Measurements from ENCODE around the gene SCYGR1.

Gene SCYGR1

DNA sequence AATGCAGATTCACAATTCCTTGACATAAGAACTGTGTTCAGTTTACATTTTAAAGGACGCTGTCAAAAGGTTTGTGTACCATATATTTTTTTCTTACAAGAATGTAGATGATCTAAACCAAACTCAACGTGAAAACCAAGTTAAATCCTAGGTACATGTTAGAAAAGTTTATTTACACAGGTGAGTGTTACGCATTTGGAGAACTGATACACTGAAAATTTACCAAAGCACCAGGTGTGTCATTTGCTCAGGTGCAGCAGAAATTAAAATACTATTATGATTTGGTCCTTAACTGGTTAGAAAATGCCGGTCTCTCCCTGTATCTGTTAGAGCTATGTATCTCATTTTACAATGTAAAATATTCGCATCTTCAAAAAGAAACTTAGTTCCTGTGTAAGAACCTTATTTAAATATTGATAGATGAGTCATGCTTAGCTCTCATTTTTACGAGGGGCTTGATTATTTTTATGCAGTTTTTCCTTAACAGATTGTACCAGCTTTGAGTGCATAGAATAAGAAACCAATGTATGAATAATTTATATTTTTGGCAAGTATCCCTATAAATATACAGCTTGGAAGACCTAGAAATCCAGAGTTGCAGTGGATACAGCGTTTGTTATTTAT is 37.6 kb downstream of the SCYGR1 start:
- H3K79me1 ChIP-seq (ENCODE audit: low read length): no peaks in the 10 kb centered on the region
- no CpG with 5 or more reads among the region's 7 CpGs for WGBS (ENCODE audit: extremely low coverage, insufficient coverage, insufficient read length)
- H3K23ac ChIP-seq (ENCODE audit: low read length): no peak overlapping the region
- no peak overlapping the region for H2BK120ac ChIP-seq (ENCODE audit: insufficient read depth, low read length, poor library complexity)
- no peak overlapping the region for H4K91ac ChIP-seq (ENCODE audit: low read depth, low read length)
- no peak overlapping the region for H3K27ac ChIP-seq (ENCODE audit: low read depth, low read length)
- no peak for DNase-seq
- H2BK5ac ChIP-seq (ENCODE audit: low read depth, low read length, poor library complexity): no peak overlapping the region
- peaks cover 4% of the 10 kb centered on the region in 2 experiments for H3K36me3 ChIP-seq (ENCODE audit: control insufficient read depth in 1 of 2, insufficient read depth in 2 of 2, low read length in 2 of 2)
- no peak overlapping the region for H2AK5ac ChIP-seq (ENCODE audit: low read length)
- no peak overlapping the region for H4K8ac ChIP-seq (ENCODE audit: low read depth, low read length)
- H3K9me3 ChIP-seq (ENCODE audit: insufficient read depth, low read depth, low read length): no peaks in the 10 kb centered on the region
- no peaks in the 10 kb centered on the region for H3K27me3 ChIP-seq (ENCODE audit: insufficient read depth, low read length)
- no peak overlapping the region for H3K4me2 ChIP-seq (ENCODE audit: low read length)
- H3K4me3 ChIP-seq (ENCODE audit: low read depth, low read length): no peak overlapping the region
- no peak overlapping the region for H4K12ac ChIP-seq (ENCODE audit: low read depth, low read length)
- no peak overlapping the region for H3K18ac ChIP-seq (ENCODE audit: low read length)
- no peak overlapping the region for H3K9ac ChIP-seq (ENCODE audit: low read length)
- H3K4ac ChIP-seq (ENCODE audit: low read depth, low read length): no peak overlapping the region
- H3K4me1 ChIP-seq (ENCODE audit: control insufficient read depth in 1 of 2, insufficient read depth in 2 of 2, low read length in 2 of 2): no peaks in the 10 kb centered on the region
- H3K14ac ChIP-seq (ENCODE audit: low read length): no peak overlapping the region
- H3K79me2 ChIP-seq (ENCODE audit: control insufficient read depth, insufficient read depth, low read length, poor library complexity): no peaks in the 10 kb centered on the region
- no peak overlapping the region for H2AFZ ChIP-seq (ENCODE audit: insufficient read depth, low read length, poor library complexity)
- no peak overlapping the region for H2BK12ac ChIP-seq (ENCODE audit: low read length)

GRCh38 chr2:227348324-227348723 is 39.4 kb downstream of the SCYGR1 start:
- H3K27ac ChIP-seq (ENCODE audit: low read depth, low read length): no peak overlapping the region
- no peak overlapping the region for H4K12ac ChIP-seq (ENCODE audit: low read depth, low read length)
- peaks cover 4% of the 10 kb centered on the region in 2 experiments for H3K36me3 ChIP-seq (ENCODE audit: control insufficient read depth in 1 of 2, insufficient read depth in 2 of 2, low read length in 2 of 2)
- H4K8ac ChIP-seq (ENCODE audit: low read depth, low read length): no peak overlapping the region
- no peaks in the 10 kb centered on the region for H3K79me2 ChIP-seq (ENCODE audit: control insufficient read depth, insufficient read depth, low read length, poor library complexity)
- H3K9me3 ChIP-seq (ENCODE audit: insufficient read depth, low read depth, low read length): no peaks in the 10 kb centered on the region
- no peak overlapping the region for H4K91ac ChIP-seq (ENCODE audit: low read depth, low read length)
- no peak overlapping the region for H2BK12ac ChIP-seq (ENCODE audit: low read length)
- H3K4me3 ChIP-seq (ENCODE audit: low read depth, low read length): no peak overlapping the region
- H3K79me1 ChIP-seq (ENCODE audit: low read length): no peaks in the 10 kb centered on the region
- no peak overlapping the region for H3K23ac ChIP-seq (ENCODE audit: low read length)
- H3K18ac ChIP-seq (ENCODE audit: low read length): no peak overlapping the region
- H3K4me1 ChIP-seq (ENCODE audit: control insufficient read depth in 1 of 2, insufficient read depth in 2 of 2, low read length in 2 of 2): no peaks in the 10 kb centered on the region
- no peak overlapping the region for H2BK120ac ChIP-seq (ENCODE audit: insufficient read depth, low read length, poor library complexity)
- no CpG with 5 or more reads among the region's 2 CpGs for WGBS (ENCODE audit: extremely low coverage, insufficient coverage, insufficient read length)
- no peak for DNase-seq
- H3K27me3 ChIP-seq (ENCODE audit: insufficient read depth, low read length): no peaks in the 10 kb centered on the region
- H3K14ac ChIP-seq (ENCODE audit: low read length): no peak overlapping the region
- H2AFZ ChIP-seq (ENCODE audit: insufficient read depth, low read length, poor library complexity): no peak overlapping the region
- no peak overlapping the region for H2AK5ac ChIP-seq (ENCODE audit: low read length)
- H3K4me2 ChIP-seq (ENCODE audit: low read length): no peak overlapping the region
- no peak overlapping the region for H3K4ac ChIP-seq (ENCODE audit: low read depth, low read length)
- H3K9ac ChIP-seq (ENCODE audit: low read length): no peak overlapping the region
- H2BK5ac ChIP-seq (ENCODE audit: low read depth, low read length, poor library complexity): no peak overlapping the region

DNA sequence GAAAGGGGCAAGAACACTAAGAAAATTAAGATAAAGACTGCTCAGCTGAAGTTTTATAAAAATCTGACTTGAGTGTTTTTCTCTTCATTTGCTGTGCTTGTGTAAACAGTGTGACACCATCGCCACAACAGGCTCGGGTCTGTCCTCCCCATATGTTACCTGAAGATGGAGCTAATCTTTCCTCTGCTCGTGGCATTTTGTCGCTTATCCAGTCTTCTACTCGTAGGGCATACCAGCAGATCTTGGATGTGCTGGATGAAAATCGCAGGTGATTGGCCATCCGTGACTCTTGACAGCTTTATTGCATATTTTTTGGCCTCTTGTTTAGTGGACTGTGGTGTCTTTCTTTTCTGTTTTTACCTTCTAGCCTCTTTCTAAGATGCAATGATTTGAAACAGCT is 40.6 kb downstream of the SCYGR1 start:
- Histone ChIP-seq H2BK5ac (ENCODE audit: low read depth, low read length, poor library complexity) (no peak overlapping the region), H3K27me3 (ENCODE audit: insufficient read depth, low read length) (no peaks in the 10 kb centered on the region), H3K9me3 (ENCODE audit: insufficient read depth, low read depth, low read length) (no peaks in the 10 kb centered on the region), H3K14ac (ENCODE audit: low read length) (no peak overlapping the region), H2BK120ac (ENCODE audit: insufficient read depth, low read length, poor library complexity) (no peak overlapping the region), H2AK5ac (ENCODE audit: low read length) (no peak overlapping the region), H3K4ac (ENCODE audit: low read depth, low read length) (no peak overlapping the region), H3K23ac (ENCODE audit: low read length) (no peak overlapping the region), H4K12ac (ENCODE audit: low read depth, low read length) (no peak overlapping the region), H4K8ac (ENCODE audit: low read depth, low read length) (no peak overlapping the region), H4K91ac (ENCODE audit: low read depth, low read length) (no peak overlapping the region), H2AFZ (ENCODE audit: insufficient read depth, low read length, poor library complexity) (no peak overlapping the region), H3K4me1 (ENCODE audit: control insufficient read depth in 1 of 2, insufficient read depth in 2 of 2, low read length in 2 of 2) (no peaks in the 10 kb centered on the region), H3K18ac (ENCODE audit: low read length) (no peak overlapping the region), H3K79me2 (ENCODE audit: control insufficient read depth, insufficient read depth, low read length, poor library complexity) (no peaks in the 10 kb centered on the region), H3K9ac (ENCODE audit: low read length) (no peak overlapping the region), H3K4me2 (ENCODE audit: low read length) (no peak overlapping the region), H3K79me1 (ENCODE audit: low read length) (no peaks in the 10 kb centered on the region), H3K4me3 (ENCODE audit: low read depth, low read length) (no peak overlapping the region), H3K36me3 (ENCODE audit: control insufficient read depth in 1 of 2, insufficient read depth in 2 of 2, low read length in 2 of 2) (peaks cover 2% of the 10 kb centered on the region in 2 experiments), H3K27ac (ENCODE audit: low read depth, low read length) (no peak overlapping the region), H2BK12ac (ENCODE audit: low read length) (no peak overlapping the region)
- WGBS (ENCODE audit: extremely low coverage, insufficient coverage, insufficient read length): no CpG with 5 or more reads among the region's 7 CpGs
- peak in 1 of 2 donors; percentile 51 for DNase-seq

GRCh38 chr2:227344231-227344630 is 43.5 kb downstream of the SCYGR1 start:
- Histone ChIP-seq H3K79me2 (ENCODE audit: control insufficient read depth, insufficient read depth, low read length, poor library complexity) (no peaks in the 10 kb centered on the region), H4K91ac (ENCODE audit: low read depth, low read length) (no peak overlapping the region), H3K9ac (ENCODE audit: low read length) (no peak overlapping the region), H3K9me3 (ENCODE audit: insufficient read depth, low read depth, low read length) (no peaks in the 10 kb centered on the region), H2BK120ac (ENCODE audit: insufficient read depth, low read length, poor library complexity) (no peak overlapping the region), H2BK5ac (ENCODE audit: low read depth, low read length, poor library complexity) (no peak overlapping the region), H4K12ac (ENCODE audit: low read depth, low read length) (no peak overlapping the region), H3K79me1 (ENCODE audit: low read length) (no peaks in the 10 kb centered on the region), H3K23ac (ENCODE audit: low read length) (no peak overlapping the region), H3K18ac (ENCODE audit: low read length) (no peak overlapping the region), H2AK5ac (ENCODE audit: low read length) (no peak overlapping the region), H3K14ac (ENCODE audit: low read length) (no peak overlapping the region), H2AFZ (ENCODE audit: insufficient read depth, low read length, poor library complexity) (no peak overlapping the region), H3K27ac (ENCODE audit: low read depth, low read length) (no peak overlapping the region), H3K4me1 (ENCODE audit: control insufficient read depth in 1 of 2, insufficient read depth in 2 of 2, low read length in 2 of 2) (no peaks in the 10 kb centered on the region), H3K4ac (ENCODE audit: low read depth, low read length) (no peak overlapping the region), H3K4me2 (ENCODE audit: low read length) (no peak overlapping the region), H3K36me3 (ENCODE audit: control insufficient read depth in 1 of 2, insufficient read depth in 2 of 2, low read length in 2 of 2) (peaks cover 2 to 4% of the 10 kb centered on the region in 2 experiments), H4K8ac (ENCODE audit: low read depth, low read length) (no peak overlapping the region), H2BK12ac (ENCODE audit: low read length) (no peak overlapping the region), H3K27me3 (ENCODE audit: insufficient read depth, low read length) (no peaks in the 10 kb centered on the region), H3K4me3 (ENCODE audit: low read depth, low read length) (no peak overlapping the region)
- no peak for DNase-seq
- WGBS (ENCODE audit: extremely low coverage, insufficient coverage, insufficient read length): no CpG with 5 or more reads among the region's 2 CpGs

Data from trophoblast cell (in vitro differentiated cells and primary cell).